HTERT RPE-1 (cell line): Measurements from ENCODE around the gene NCOA7.
"Not testable (repeated sequence)": the region's sequence is repeated elsewhere in the genome, so short reads cannot be mapped to it uniquely, and the experiment has no call there.

ENCODE experiments used
- in situ Hi-C: fragments of 300-500 bp; cut with MboI; formaldehyde crosslinking; loops from 4 replicates; pipeline ENCODE4 v1.14.3; 2020; ENCODE audit warnings: low sequenced_read_pairs

The NCOA7 gene

DNA sequence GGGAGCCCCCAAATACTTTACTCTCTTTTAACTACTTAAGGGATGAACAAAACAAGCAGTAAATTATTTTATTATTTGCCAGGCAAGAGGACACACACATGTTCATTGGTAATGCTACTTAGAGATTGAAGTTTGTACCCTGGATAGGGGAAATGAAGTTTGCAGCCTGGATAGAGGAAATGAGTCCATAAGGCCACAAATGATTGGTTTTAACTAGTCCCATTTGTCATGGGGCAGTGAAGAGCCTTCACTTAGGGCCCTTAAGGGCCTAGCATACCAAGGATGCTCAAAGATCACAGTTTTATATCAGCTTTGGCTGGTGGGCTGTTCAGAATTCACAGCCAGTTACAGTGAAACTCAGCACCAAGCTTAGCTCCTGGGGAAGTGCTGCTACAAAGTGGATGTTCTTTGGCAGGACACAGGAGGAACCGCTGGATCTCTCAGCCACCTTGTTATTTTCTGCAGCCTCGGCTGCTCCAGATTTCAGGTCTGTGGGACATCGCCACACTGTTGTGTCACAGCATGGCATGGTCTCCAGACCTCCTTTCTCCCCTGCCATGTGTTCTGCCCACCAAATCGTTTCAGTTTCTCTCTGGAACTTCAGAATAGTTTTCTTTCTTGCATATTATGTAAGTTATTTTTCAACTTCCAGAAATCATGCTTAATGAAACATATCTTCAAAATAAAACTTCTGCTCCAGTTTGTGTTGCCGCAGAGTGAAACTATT lies 41.8 kb downstream of the NCOA7 start:
- in situ Hi-C loops = no loop called here

DNA sequence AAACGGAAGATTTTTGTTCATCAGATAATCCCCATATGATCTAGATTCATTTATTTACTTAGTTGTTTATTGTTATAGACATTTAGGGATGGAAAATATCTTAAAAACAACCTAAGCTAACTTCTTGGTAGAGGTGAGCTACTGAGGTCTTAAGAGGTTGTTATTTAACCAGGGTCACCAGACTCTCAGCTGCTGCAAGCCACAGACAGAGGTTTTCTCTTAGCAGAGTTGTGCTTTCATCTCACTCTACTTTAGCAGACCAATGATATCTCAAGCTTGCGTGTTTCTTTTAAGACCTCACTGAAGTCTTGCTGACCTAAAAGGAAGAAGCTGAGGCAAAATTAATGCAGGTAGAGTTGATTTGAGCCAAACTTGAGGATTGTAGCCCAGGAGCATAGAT lies 43.6 kb downstream of the NCOA7 start:
- in situ Hi-C loops = no loop called here

GRCh38 chr6:125835221-125835744 lies 44.5 kb downstream of the NCOA7 start:
- in situ Hi-C loops = no loop called here

GRCh38 chr6:125836466-125836865 lies 45.7 kb downstream of the NCOA7 start:
- in situ Hi-C loops = no loop called here

- in situ Hi-C loops = no loop called here
Measured at GRCh38 chr6:125839471-125839870, 48.7 kb downstream of the NCOA7 start.

- in situ Hi-C loops = no loop called here
Measured at GRCh38 chr6:125839879-125840278, 49.1 kb downstream of the NCOA7 start.

DNA sequence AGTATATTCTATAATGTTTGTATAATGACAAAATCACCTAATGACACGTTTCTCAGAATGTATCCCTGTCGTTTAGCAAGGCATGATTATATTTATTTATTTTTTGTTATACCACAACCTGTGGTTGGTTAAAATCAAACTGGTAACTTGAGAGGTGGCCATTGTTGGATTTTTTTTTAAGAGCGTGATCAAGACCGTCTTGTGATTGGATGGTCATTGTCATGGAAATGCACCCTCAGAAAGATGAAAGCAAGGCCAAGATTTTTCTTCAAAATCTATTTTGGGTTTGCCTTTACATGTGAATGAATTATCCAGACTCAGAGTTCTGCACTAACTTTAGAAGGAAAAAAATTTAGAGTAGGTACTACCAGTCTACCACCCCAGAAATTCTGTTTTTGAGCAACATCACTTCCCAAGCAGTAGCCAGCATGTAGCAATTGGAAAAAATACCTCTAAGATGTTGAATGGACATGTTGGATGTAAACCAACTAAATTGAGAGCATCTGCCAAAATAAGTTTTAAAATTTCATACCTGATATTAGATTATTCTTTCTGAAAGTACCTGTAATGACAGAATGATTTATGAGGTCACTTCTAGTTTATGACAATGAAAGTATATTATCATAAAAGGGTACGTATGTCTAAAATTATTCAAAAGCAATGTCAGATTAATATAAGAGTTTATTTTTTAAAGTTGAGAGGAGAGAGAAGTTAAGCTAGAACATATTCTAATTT lies 50.8 kb downstream of the NCOA7 start:
- in situ Hi-C loops = no loop called here

DNA sequence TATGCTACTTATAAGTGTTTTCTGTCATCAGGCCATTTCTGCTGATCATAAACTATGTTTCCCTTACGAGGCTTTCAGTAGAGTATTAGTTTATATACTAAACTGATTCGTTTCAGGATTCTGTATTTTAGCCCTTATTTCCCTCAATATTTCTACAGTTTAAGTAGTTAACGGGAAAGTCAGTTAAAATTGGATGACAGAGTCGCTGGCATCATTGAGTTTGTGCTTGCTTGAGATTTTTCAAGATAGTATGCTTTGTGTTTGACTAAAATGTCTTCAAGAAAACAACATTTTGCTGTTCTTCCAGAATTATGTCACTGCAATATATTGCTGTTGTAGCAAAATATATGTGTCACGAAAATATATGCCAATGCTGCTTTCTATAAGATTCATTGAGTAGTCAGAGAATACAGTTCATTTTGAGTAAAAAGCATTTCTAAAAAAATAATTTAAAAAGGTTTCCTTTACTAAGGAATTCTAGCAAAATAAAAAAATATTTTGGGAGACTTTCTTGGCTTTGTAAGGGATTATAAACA lies 51.4 kb downstream of the NCOA7 start:
- in situ Hi-C loops = no loop called here

- in situ Hi-C loops = no loop called here
Measured at GRCh38 chr6:125843593-125843992, 52.8 kb downstream of the NCOA7 start.

- in situ Hi-C loops = no loop called here
Measured at GRCh38 chr6:125844989-125845388, 54.2 kb downstream of the NCOA7 start.

DNA sequence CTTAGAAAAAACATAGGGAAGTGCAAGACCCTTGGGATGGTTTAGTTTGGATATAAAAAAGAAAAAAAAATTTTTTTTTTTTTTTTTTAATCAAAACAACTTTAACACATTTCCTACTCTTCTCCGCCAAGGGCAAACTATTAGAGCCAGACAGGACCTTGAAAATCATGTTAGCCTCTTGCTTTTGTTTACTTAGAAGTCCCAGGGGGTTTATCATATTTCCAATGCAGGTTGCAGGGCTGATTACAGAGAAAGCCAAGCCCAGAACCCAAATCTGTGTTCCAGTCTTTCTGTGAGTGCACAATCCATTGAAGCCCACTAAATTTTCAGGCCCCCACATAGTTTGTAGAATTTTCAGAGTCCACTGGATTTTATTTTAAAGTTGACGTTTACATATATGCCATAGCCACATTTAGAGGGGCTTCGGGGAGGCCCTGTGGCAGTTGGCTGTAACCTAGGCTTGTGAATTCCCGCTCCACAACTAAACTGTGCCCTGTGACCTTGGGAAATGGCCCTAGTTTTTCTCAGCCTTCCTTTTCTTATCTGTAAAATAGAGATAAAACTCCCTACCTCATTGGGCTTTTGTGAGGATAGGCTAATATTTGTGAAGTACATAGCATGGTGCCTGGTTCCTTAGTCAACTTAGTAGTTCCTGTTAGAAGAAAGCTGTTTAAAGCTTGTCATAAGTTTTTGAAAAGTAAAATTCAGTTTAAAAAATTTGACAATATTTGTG lies 55.7 kb downstream of the NCOA7 start:
- in situ Hi-C loops = no loop called here

DNA sequence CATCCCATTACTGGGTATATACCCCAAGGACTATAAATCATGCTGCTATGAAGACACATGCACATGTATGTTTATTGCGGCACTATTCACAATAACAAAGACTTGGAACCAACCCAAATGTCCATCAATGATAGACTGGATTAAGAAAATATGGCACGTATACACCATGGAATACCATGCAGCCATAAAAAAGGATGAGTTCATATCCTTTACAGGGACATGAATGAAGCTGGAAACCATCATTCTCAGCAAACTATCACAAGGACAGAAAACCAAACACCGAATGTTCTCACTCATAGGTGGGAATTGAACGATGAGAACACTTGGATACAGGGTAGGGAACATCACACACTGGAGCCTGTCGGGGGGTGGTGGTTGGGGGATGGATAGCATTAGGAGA lies 57.5 kb downstream of the NCOA7 start:
- in situ Hi-C loops = not testable (repeated sequence)

DNA sequence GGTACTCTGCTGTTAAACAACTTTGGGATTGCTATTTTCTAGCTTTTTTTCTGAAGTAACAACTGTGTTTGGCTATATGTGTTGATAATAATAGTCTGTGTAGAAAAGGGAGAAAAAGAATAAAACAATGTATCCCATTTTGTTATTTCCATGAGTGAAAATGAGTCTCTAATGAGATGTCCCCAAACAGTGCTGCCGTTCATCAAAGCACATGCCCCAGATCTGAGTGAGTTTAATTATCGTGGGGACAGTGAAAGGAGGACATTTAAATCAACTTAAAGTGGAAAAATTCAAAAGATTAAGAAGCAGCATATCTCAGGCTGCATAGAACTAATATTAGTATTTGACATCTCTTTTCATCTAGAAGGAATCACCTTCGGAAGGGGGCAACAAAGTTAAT lies 59.6 kb downstream of the NCOA7 start:
- in situ Hi-C loops = no loop called here

GRCh38 chr6:125852587-125852986 lies 61.8 kb downstream of the NCOA7 start:
- in situ Hi-C loops = no loop called here

- in situ Hi-C loops = no loop called here
Measured at GRCh38 chr6:125853168-125853567, 62.4 kb downstream of the NCOA7 start.

- in situ Hi-C loops = no loop called here
Measured at GRCh38 chr6:125853756-125854155, 63.0 kb downstream of the NCOA7 start.

- in situ Hi-C loops = no loop called here
Measured at GRCh38 chr6:125854355-125854754, 63.6 kb downstream of the NCOA7 start.

GRCh38 chr6:125855783-125856182 lies 65.0 kb downstream of the NCOA7 start:
- in situ Hi-C loops = no loop called here

DNA sequence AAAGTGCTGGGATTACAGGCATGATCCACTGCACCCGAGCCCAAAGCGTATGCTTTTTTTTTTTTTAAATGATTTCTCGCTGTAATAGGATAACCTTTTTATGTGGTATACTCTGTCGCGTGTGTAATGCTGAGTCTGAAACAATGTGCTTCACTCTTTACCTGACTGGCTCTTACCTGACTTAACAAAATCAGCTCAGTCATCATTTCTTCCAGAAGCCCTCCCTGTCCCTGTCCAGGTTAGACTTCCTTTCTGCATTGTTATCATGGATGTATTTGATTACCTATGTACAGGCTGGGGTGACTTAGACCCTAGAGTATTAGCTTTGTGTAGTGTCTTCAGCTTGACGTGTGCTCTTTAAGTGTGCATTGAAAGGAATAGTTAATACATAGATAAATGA lies 67.1 kb downstream of the NCOA7 start:
- in situ Hi-C loops = no loop called here

GRCh38 chr6:125858427-125859320 lies 67.9 kb downstream of the NCOA7 start:
- in situ Hi-C loops = no loop called here
